Right hindlimb (tissue), 1 donor: ENCODE measurements around the gene EEFSEC.

Experiments
- DNase-seq: peaks from one replicate; pipeline ENCODE4 v3.0.0-alpha.2; 2018

The EEFSEC gene

GRCh38 chr3:128153156-128154041 is at the start of gene EEFSEC:
Gene EEFSEC (plus strand): TSS chr3:128153481. CDS start chr3:128153508, 27 bp downstream.
- peak; percentile 87 for DNase-seq

GRCh38 chr3:128107834-128108233 is 45.4 kb upstream of the EEFSEC start:
- DNase-seq, result no peak

GRCh38 chr3:128111147-128111546 is 42.1 kb upstream of the EEFSEC start:
- no peak for DNase-seq

- DNase-seq, result no peak
These were observed 40.8 kb upstream of the EEFSEC start for GRCh38 chr3:128112357-128112968.

GRCh38 chr3:128113817-128114794 is 39.2 kb upstream of the EEFSEC start:
- DNase-seq, result no peak

- no peak for DNase-seq
These were observed 31.3 kb upstream of the EEFSEC start for GRCh38 chr3:128122013-128122412.

GRCh38 chr3:128123156-128123537 is 30.1 kb upstream of the EEFSEC start:
- no peak for DNase-seq

- peak; percentile 99 for DNase-seq
These were observed 29.5 kb upstream of the EEFSEC start, which contains the start of gene RUVBL1 for GRCh38 chr3:128123538-128124368. Gene RUVBL1 (minus strand): TSS chr3:128123812. CDS start chr3:128123724, 88 bp downstream.

- DNase-seq, result no peak
These were observed 26.0 kb upstream of the EEFSEC start for GRCh38 chr3:128127236-128127635.

- DNase-seq, result no peak
These were observed 25.0 kb upstream of the EEFSEC start for GRCh38 chr3:128128251-128128650.

- no peak for DNase-seq
These were observed 21.2 kb upstream of the EEFSEC start for GRCh38 chr3:128131897-128132646.

GRCh38 chr3:128133273-128133883 is 19.9 kb upstream of the EEFSEC start:
- DNase-seq, result no peak

GRCh38 chr3:128143496-128143895 is 9.8 kb upstream of the EEFSEC start:
- DNase-seq, result no peak

- no peak for DNase-seq
These were observed 8.6 kb upstream of the EEFSEC start for GRCh38 chr3:128144512-128145187.

- DNase-seq, result no peak
These were observed 8.0 kb upstream of the EEFSEC start for GRCh38 chr3:128145279-128145678.

GRCh38 chr3:128146201-128146600 is 7.1 kb upstream of the EEFSEC start:
- DNase-seq, result no peak

- DNase-seq, result no peak
These were observed 3.6 kb upstream of the EEFSEC start for GRCh38 chr3:128149650-128150049.

- DNase-seq, result no peak
These were observed 1.5 kb upstream of the EEFSEC start for GRCh38 chr3:128151758-128152274.

GRCh38 chr3:128152419-128153155 is 694 bp upstream of the EEFSEC start:
- no peak for DNase-seq
